GM23338 (cell line): ENCODE data around the gene TBC1D5. TPM values are rescaled to one million over a fixed set of nuclear protein-coding genes. Genes with fewer than 3 reads are reported as not detected.

Experiments
- ATAC-seq: fragments of 200-7000 bp; cut with Tn5 transposase; 3 replicates; pipeline ENCODE4 v1.9.1; 2020
- DNase-seq: peaks from one replicate; pipeline ENCODE4 v3.0.0-alpha.2; 2015; ENCODE audit warnings: low spot score
- H2AFZ ChIP-seq: fragments of 200-600 bp; sonication (generic); 2 replicates; pipeline ENCODE4 v1.8.0; 2016; ENCODE audit warnings: antibody characterized with exemption, mild to moderate bottlenecking, moderate library complexity
- H3F3A ChIP-seq: fragments of 200-600 bp; sonication (generic); replicated peaks from 2 replicates; pipeline ENCODE4 v1.8.0; 2017; ENCODE audit warnings: antibody characterized with exemption, mixed run types, low read depth
- H3K27ac ChIP-seq: fragments of 200-600 bp; sonication (generic); 2 replicates; pipeline ENCODE4 v1.6.1; 2016; ENCODE audit warnings: low read depth
- H3K27me3 ChIP-seq: fragments of 200-600 bp; sonication (generic); 2 replicates; pipeline ENCODE4 v1.8.0; 2016; ENCODE audit warnings: mild to moderate bottlenecking, mixed run types, moderate library complexity; ENCODE audit not compliant: insufficient read depth
- H3K36me3 ChIP-seq: fragments of 200-600 bp; sonication (generic); 2 replicates; pipeline ENCODE4 v1.8.0; 2016; ENCODE audit warnings: mild to moderate bottlenecking; ENCODE audit not compliant: insufficient read depth
- H3K4me1 ChIP-seq: fragments of 200-600 bp; sonication (generic); 2 replicates; pipeline ENCODE4 v1.8.0; 2016; ENCODE audit warnings: mild to moderate bottlenecking, moderate library complexity; ENCODE audit not compliant: insufficient read depth
- H3K4me2 ChIP-seq: fragments of 200-600 bp; sonication (generic); 2 replicates; pipeline ENCODE4 v1.7.1; 2017; ENCODE audit warnings: mixed run types
- H3K4me3 ChIP-seq: fragments of 200-600 bp; sonication (generic); 2 replicates; pipeline ENCODE4 v1.6.1; 2016; ENCODE audit warnings: mixed run types
- H3K79me2 ChIP-seq: fragments of 200-600 bp; sonication (generic); replicated peaks from 2 replicates; pipeline ENCODE4 v1.8.0; 2017; ENCODE audit warnings: mild to moderate bottlenecking; ENCODE audit not compliant: insufficient read depth
- H3K9me2 ChIP-seq: fragments of 200-600 bp; sonication (generic); 2 replicates; pipeline ENCODE4 v1.8.0; 2017; ENCODE audit not compliant: insufficient read depth
- H4K20me1 ChIP-seq: fragments of 200-600 bp; sonication (generic); replicated peaks from 2 replicates; pipeline ENCODE4 v1.8.0; 2017; ENCODE audit warnings: mild to moderate bottlenecking; ENCODE audit not compliant: insufficient read depth
- H3K27ac Mint-ChIP-seq: 2 replicates; pipeline ENCODE4 v1.8.0; 2020; ENCODE audit warnings: inconsistent platforms, mild to moderate bottlenecking, moderate library complexity, mixed read lengths
- H3K27me3 Mint-ChIP-seq: 3 replicates; pipeline ENCODE4 v1.8.0; 2022; ENCODE audit warnings: low read depth, mild to moderate bottlenecking, moderate library complexity, mixed read lengths, inconsistent platforms; ENCODE audit not compliant: insufficient read depth, poor library complexity
- H3K36me3 Mint-ChIP-seq: 3 replicates; pipeline ENCODE4 v1.8.0; 2021; ENCODE audit warnings: low read depth, mild to moderate bottlenecking, inconsistent platforms, moderate library complexity, mixed read lengths
- H3K4me1 Mint-ChIP-seq: 3 replicates; pipeline ENCODE4 v1.8.0; 2020; ENCODE audit warnings: mild to moderate bottlenecking, inconsistent platforms, mixed read lengths
- H3K4me3 Mint-ChIP-seq: 3 replicates; pipeline ENCODE4 v1.8.0; 2021; ENCODE audit warnings: moderate library complexity, mild to moderate bottlenecking, inconsistent platforms, mixed read lengths
- H3K9me3 Mint-ChIP-seq: 3 replicates; pipeline ENCODE4 v1.8.0; 2020; ENCODE audit warnings: moderate library complexity, mild to moderate bottlenecking, inconsistent platforms, mixed read lengths
- CTCF ChIP-seq, 2 experiments: fragments of 200-600 bp in 1 of 2; sonication (generic) in 1 of 2; conservative IDR thresholded peaks; 2 replicates each; pipeline versions ENCODE4 v1.5.1 to v1.6.1; 2016 to 2017; ENCODE audit warnings: antibody characterized with exemption in 2 of 2, low read depth in 2 of 2, mild to moderate bottlenecking in 2 of 2, moderate library complexity in 1 of 2
- EZH2phosphoT487 ChIP-seq: fragments of 200-600 bp; sonication (generic); IDR thresholded peaks from one replicate; pipeline ENCODE4 v1.8.1; 2018; ENCODE audit warnings: antibody characterized with exemption; ENCODE audit not compliant: unreplicated experiment
- STAT1 ChIP-seq: IDR thresholded peaks from one replicate; pipeline ENCODE4 v1.6.1; 2016; ENCODE audit warnings: antibody characterized with exemption; ENCODE audit not compliant: unreplicated experiment
- ZNF331 ChIP-seq: fragments of 250-450 bp; sonication (Bioruptor Pico); IDR thresholded peaks from 2 replicates; pipeline ENCODE4 v1.5.0; 2020; ENCODE audit warnings: low read depth, mild to moderate bottlenecking, moderate library complexity
- polyA plus RNA-seq: library from polyadenylated mRNA; unstranded; fragments of >200 nt; fragmentation: Nextera tagmentation; extraction: Ambion mirVana; gene quantifications from 2 replicates; pipeline ENCODE4 v1.2.1, GENCODE V29; 2016
- total RNA-seq: library from RNA; depleted of rRNA; stranded (reverse); fragments of >200 nt; shearing (Covaris generic); gene quantifications from 2 replicates; pipeline ENCODE4 v1.2.3, GENCODE V29; 2014

The TBC1D5 gene
- total and polyA plus RNA-seq, 2 experiments from 2014 or later, result 21.8 to 48.1 TPM

- Histone ChIP-seq H3K79me2 (no peaks in the 10 kb centered on the region), H3K36me3 (no peaks in the 10 kb centered on the region), H3K4me2 (no peak overlapping the region), H3K4me3 (no peak overlapping the region), H3K27me3 (no peaks in the 10 kb centered on the region), H3K9me2 (0 out of 2 replicates have a peak, but pooled peaks cover 2% of the 10 kb centered on the region), H4K20me1 (no peaks in the 10 kb centered on the region), H3K4me1 (peaks cover 6% of the 10 kb centered on the region; the same call in 1 of the 2 replicates), H3F3A (no peaks in the 10 kb centered on the region), H3K27ac (no peak overlapping the region), H2AFZ (0 out of 2 replicates have a peak overlapping the region, but pooled peaks have one; percentile 3)
- peaks cover 7% of the 10 kb centered on the region for H3K27me3 Mint-ChIP-seq
- H3K27ac Mint-ChIP-seq, result no peak overlapping the region
- no peak for DNase-seq
- peak; percentile 61 for ATAC-seq
- H3K9me3 Mint-ChIP-seq, result peaks cover 3% of the 10 kb centered on the region; the same call in 2 of the 3 replicates
- H3K36me3 Mint-ChIP-seq, result no peaks in the 10 kb centered on the region
- no peak overlapping the region for H3K4me3 Mint-ChIP-seq
- peaks cover 10% of the 10 kb centered on the region for H3K4me1 Mint-ChIP-seq
- TF ChIP-seq STAT1 (no peak), ZNF331 (CRISPR knock-in tag) (no peak), CTCF (conservative IDR thresholded peaks at IDR 0.05; ENCODE audit: low read depth in 2 of 2) (peak in 1 of 2 experiments; percentile 58; a peak in 3 of 4 replicates)
Observed at GRCh38 chr3:17140670-17141505, 601.5 kb downstream of the TBC1D5 start.

GRCh38 chr3:17138246-17139039, 604.0 kb downstream of the TBC1D5 start:
- H3K27ac ChIP-seq, result no peak overlapping the region
- no peaks in the 10 kb centered on the region for H3K79me2 ChIP-seq
- no peak overlapping the region; the same call in 1 of the 2 replicates for H2AFZ ChIP-seq
- no peaks in the 10 kb centered on the region for H3K4me1 ChIP-seq
- peaks cover 11% of the 10 kb centered on the region for H3K9me2 ChIP-seq
- no peak for TF ChIP-seq EZH2phosphoT487
- peak in 1 of 2 experiments; percentile 12; a peak in 1 of 4 replicates for TF ChIP-seq CTCF (conservative IDR thresholded peaks at IDR 0.05; ENCODE audit: low read depth in 2 of 2)
- H3K27ac Mint-ChIP-seq, result no peak overlapping the region
- peaks cover 6% of the 10 kb centered on the region for H3K4me1 Mint-ChIP-seq
- no peaks in the 10 kb centered on the region for H3K36me3 Mint-ChIP-seq
- no peak for ATAC-seq
- H4K20me1 ChIP-seq, result no peaks in the 10 kb centered on the region
- peaks cover 3% of the 10 kb centered on the region for H3K27me3 Mint-ChIP-seq
- no peaks in the 10 kb centered on the region for H3K36me3 ChIP-seq
- no peak overlapping the region for H3K4me2 ChIP-seq
- H3K9me3 Mint-ChIP-seq, result peaks cover 7% of the 10 kb centered on the region
- H3K27me3 ChIP-seq, result no peaks in the 10 kb centered on the region
- DNase-seq, result no peak
- H3K4me3 Mint-ChIP-seq, result no peak overlapping the region
- no peak overlapping the region for H3K4me3 ChIP-seq
- no peaks in the 10 kb centered on the region for H3F3A ChIP-seq
